IMR-90 (cell line): ENCODE data around the gene ARHGAP24. TPM values are rescaled to one million over a fixed set of nuclear protein-coding genes. Genes with fewer than 3 reads are reported as not detected.

Source experiments
- ATAC-seq: fragments of 200-7000 bp; cut with Tn5 transposase; 2 replicates; pipeline ENCODE4 v1.9.1; 2020; ENCODE audit warnings: low read depth, mild to moderate bottlenecking, moderate library complexity
- BruUV-seq: library from RNA; stranded (reverse); fragments of 400-500 nt; replicated peaks from 2 replicates; lab custom pipeline; 2021; lab: Mats Ljungman, UMichigan
- CTCF ChIA-PET: fragments of 300-600 bp; formaldehyde crosslinking; extraction: SDS; loops from one replicate; lab custom pipeline; 2021; ENCODE audit warnings: antibody characterized with exemption; lab: Yijun Ruan, JAX
- POLR2A ChIA-PET: fragments of 300-600 bp; sonication (Branson Sonifier 250); formaldehyde crosslinking; loops from one replicate; lab custom pipeline; 2022; ENCODE audit warnings: antibody characterized with exemption; ENCODE audit not compliant: unreplicated experiment; lab: Charles Lee
- DNase-seq: peaks from one replicate; pipeline ENCODE4 v3.0.0; 2013
- H2AFZ ChIP-seq: replicated peaks from 2 replicates; pipeline ENCODE3; 2013; ENCODE audit warnings: low read length, mild to moderate bottlenecking; ENCODE audit not compliant: poor library complexity
- H2AK5ac ChIP-seq: 2 replicates; pipeline ENCODE4 v1.6.1; 2013; ENCODE audit warnings: low read depth, low read length, inconsistent platforms
- H2AK9ac ChIP-seq: replicated peaks from 2 replicates; pipeline ENCODE3; 2013; ENCODE audit warnings: mild to moderate bottlenecking, low read depth, low read length, moderate library complexity; ENCODE audit not compliant: poor library complexity
- H2BK120ac ChIP-seq: 2 replicates; pipeline ENCODE4 v1.6.1; 2013; ENCODE audit warnings: low read depth, low read length, inconsistent platforms
- H2BK15ac ChIP-seq: 3 replicates; pipeline ENCODE4 v1.6.1; 2013; ENCODE audit warnings: low read depth, low read length, inconsistent platforms
- H2BK20ac ChIP-seq: 2 replicates; pipeline ENCODE4 v1.6.1; 2013; ENCODE audit warnings: low read depth, mild to moderate bottlenecking, inconsistent platforms, low read length, moderate library complexity
- H2BK5ac ChIP-seq: 2 replicates; pipeline ENCODE4 v1.6.1; 2013; ENCODE audit warnings: mild to moderate bottlenecking, low read depth, low read length, inconsistent platforms; ENCODE audit not compliant: poor library complexity, severe bottlenecking
- H3K14ac ChIP-seq: replicated peaks from 2 replicates; pipeline ENCODE4 v1.6.1; 2013; ENCODE audit warnings: low read depth, low read length, inconsistent platforms
- H3K18ac ChIP-seq: 2 replicates; pipeline ENCODE4 v1.6.1; 2013; ENCODE audit warnings: low read depth, low read length, control low read depth
- H3K23ac ChIP-seq: 2 replicates; pipeline ENCODE4 v1.6.1; 2013; ENCODE audit warnings: low read depth, low read length, inconsistent platforms
- H3K27ac ChIP-seq: 2 replicates; pipeline ENCODE4 v1.5.1; 2013; ENCODE audit warnings: mild to moderate bottlenecking, control low read depth, low read length; ENCODE audit not compliant: insufficient read depth
- H3K27me3 ChIP-seq: 2 replicates; pipeline ENCODE4 v1.6.1; 2013; ENCODE audit warnings: low read length; ENCODE audit not compliant: control insufficient read depth, insufficient read depth
- H3K36me3 ChIP-seq: 2 replicates; pipeline ENCODE4 v1.6.1; 2013; ENCODE audit warnings: low read length, mixed read lengths; ENCODE audit not compliant: control insufficient read depth, insufficient read depth
- H3K4ac ChIP-seq: 2 replicates; pipeline ENCODE4 v1.6.1; 2013; ENCODE audit warnings: low read depth, low read length, inconsistent platforms
- H3K4me1 ChIP-seq: 2 replicates; pipeline ENCODE4 v1.6.1; 2013; ENCODE audit warnings: low read length, mixed read lengths; ENCODE audit not compliant: control insufficient read depth, insufficient read depth
- H3K4me2 ChIP-seq: 2 replicates; pipeline ENCODE4 v1.6.1; 2013; ENCODE audit warnings: low read depth, mild to moderate bottlenecking, control low read depth, low read length, moderate library complexity
- H3K4me3 ChIP-seq: 2 replicates; pipeline ENCODE4 v1.5.1; 2013; ENCODE audit warnings: low read depth, mild to moderate bottlenecking, control low read depth, low read length, moderate library complexity; ENCODE audit not compliant: insufficient read depth
- H3K56ac ChIP-seq: 2 replicates; pipeline ENCODE4 v1.6.1; 2013; ENCODE audit warnings: low read length, inconsistent platforms; ENCODE audit not compliant: insufficient read depth; ENCODE audit errors: extremely low read depth
- H3K79me1 ChIP-seq, 2 experiments: 2 replicates each; pipeline ENCODE4 v1.6.1; 2013; ENCODE audit warnings: low read length in 2 of 2, inconsistent platforms in 1 of 2, low read depth in 1 of 2
- H3K9ac ChIP-seq: 2 replicates; pipeline ENCODE4 v1.6.1; 2013; ENCODE audit warnings: low read depth, low read length, control low read depth
- H3K9me1 ChIP-seq: 2 replicates; pipeline ENCODE4 v1.6.1; 2013; ENCODE audit warnings: low read length, inconsistent platforms; ENCODE audit not compliant: insufficient read depth
- H3K9me3 ChIP-seq: 2 replicates; pipeline ENCODE4 v1.6.1; 2013; ENCODE audit warnings: low read length; ENCODE audit not compliant: control insufficient read depth, insufficient read depth
- H4K20me1 ChIP-seq: 2 replicates; pipeline ENCODE4 v1.6.1; 2013; ENCODE audit warnings: low read length, inconsistent platforms; ENCODE audit not compliant: insufficient read depth
- H4K5ac ChIP-seq: 2 replicates; pipeline ENCODE4 v1.6.1; 2013; ENCODE audit warnings: mild to moderate bottlenecking, low read depth, low read length, control low read depth
- H4K8ac ChIP-seq, 2 experiments: 2 replicates each; pipeline ENCODE4 v1.6.1; 2013; ENCODE audit warnings: low read depth in 2 of 2, low read length in 2 of 2, control low read depth in 1 of 2, inconsistent platforms in 1 of 2
- H4K91ac ChIP-seq: 2 replicates; pipeline ENCODE4 v1.6.1; 2013; ENCODE audit warnings: low read depth, low read length, inconsistent platforms; ENCODE audit not compliant: insufficient read depth
- BHLHE40 ChIP-seq: fragments of 150-350 bp; IDR thresholded peaks from 2 replicates; pipeline ENCODE4 v1.6.1; 2016; ENCODE audit warnings: mild to moderate bottlenecking, low read depth, low read length
- CHD1 ChIP-seq: IDR thresholded peaks from 2 replicates; pipeline ENCODE4 v1.6.1; 2012; ENCODE audit warnings: low read depth, low read length, improper control_type of control experiment
- FOS ChIP-seq: fragments of 150-350 bp; IDR thresholded peaks from 2 replicates; pipeline ENCODE4 v1.6.1; 2016; ENCODE audit warnings: low read depth, low read length
- MAFK ChIP-seq: IDR thresholded peaks from 2 replicates; pipeline ENCODE4 v1.6.1; 2012; ENCODE audit warnings: low read depth, low read length, improper control_type of control experiment
- MAZ ChIP-seq: IDR thresholded peaks from 2 replicates; pipeline ENCODE4 v1.6.1; 2012; ENCODE audit warnings: low read depth, mild to moderate bottlenecking, low read length, improper control_type of control experiment, moderate library complexity, borderline replicate concordance
- MXI1 ChIP-seq: IDR thresholded peaks from 2 replicates; pipeline ENCODE4 v1.6.1; 2012; ENCODE audit warnings: low read depth, mild to moderate bottlenecking, low read length, moderate library complexity, borderline replicate concordance
- NFE2L2 ChIP-seq: fragments of 150-350 bp; IDR thresholded peaks from 2 replicates; pipeline ENCODE4 v1.6.1; 2016; ENCODE audit warnings: low read depth, mild to moderate bottlenecking, low read length
- POLR2A ChIP-seq: IDR thresholded peaks from 2 replicates; pipeline ENCODE4 v1.6.1; 2012; ENCODE audit warnings: mild to moderate bottlenecking, low read depth, low read length
- RAD21 ChIP-seq: IDR thresholded peaks from 2 replicates; pipeline ENCODE4 v1.6.1; 2012; ENCODE audit warnings: low read length, improper control_type of control experiment
- RCOR1 ChIP-seq: IDR thresholded peaks from 2 replicates; pipeline ENCODE4 v1.6.1; 2012; ENCODE audit warnings: mild to moderate bottlenecking, low read length, improper control_type of control experiment; ENCODE audit not compliant: insufficient replicate concordance
- RFX5 ChIP-seq: IDR thresholded peaks from 2 replicates; pipeline ENCODE4 v1.8.0; 2012; ENCODE audit warnings: low read depth, mild to moderate bottlenecking, low read length, moderate library complexity
- SMC3 ChIP-seq: fragments of 150-350 bp; IDR thresholded peaks from 2 replicates; pipeline ENCODE4 v1.6.1; 2016; ENCODE audit warnings: low read depth, mild to moderate bottlenecking, antibody characterized with exemption, low read length, moderate library complexity
- whole genome bisulfite sequencing, 2 experiments: methylation state at CpG; one replicate each; pipeline versions ENCODE4 v1.1.5 to v1.1.7; 2013; ENCODE audit warnings: missing lambda C conversion rate in 2 of 2; ENCODE audit not compliant: insufficient read length in 1 of 2; ENCODE audit errors: extremely low coverage in 2 of 2; 5-methylcytosine and 5-hydroxymethylcytosine counted together
- dilution Hi-C: fragments of 300-500 bp; cut with HindIII; formaldehyde crosslinking; loops from one replicate; pipeline ENCODE4 v1.14.3; 2018; ENCODE audit warnings: low sequenced_read_pairs; ENCODE audit not compliant: unreplicated experiment
- in situ Hi-C: fragments of 300-500 bp; cut with MboI; formaldehyde crosslinking; loops from 3 replicates; pipeline ENCODE4 v1.14.3; 2019; ENCODE audit warnings: low sequenced_read_pairs, inconsistent platforms, mixed read lengths
- intact Hi-C: fragments of 100-400 bp; cut with micrococcal nuclease; formaldehyde crosslinking; loops from 2 replicates; pipeline ENCODE4 v1.10.0; 2022
- polyA plus RNA-seq, 3 experiments: library from polyadenylated mRNA; depleted of rRNA; stranded (reverse); fragments of >200 nt; gene quantifications; 2 replicates each; pipeline ENCODE4 v1.2.3, GENCODE V29; 2012; ENCODE audit warnings: low replicate concordance in 1 of 3
- total RNA-seq: library from RNA; depleted of rRNA; stranded (reverse); fragments of >200 nt; gene quantifications from 2 replicates; pipeline ENCODE4 v1.2.3, GENCODE V29; 2012
- TF ChIP-seq, protein P1 (sequence below): fragments of 150-350 bp; IDR thresholded peaks from 2 replicates; pipeline ENCODE4 v1.6.1; 2017; ENCODE audit warnings: mild to moderate bottlenecking, antibody characterized with exemption, low read length, low read depth
- TF ChIP-seq, protein P2 (sequence below): conservative IDR thresholded peaks from 2 replicates; pipeline ENCODE4 v1.5.1; 2012; ENCODE audit warnings: mild to moderate bottlenecking, low read depth, low read length, improper control_type of control experiment

The ARHGAP24 gene
- total and polyA plus RNA-seq, 2 of the 4 experiments (the other 2 are of a cell fraction), result 11.9 to 24.0 TPM

DNA sequence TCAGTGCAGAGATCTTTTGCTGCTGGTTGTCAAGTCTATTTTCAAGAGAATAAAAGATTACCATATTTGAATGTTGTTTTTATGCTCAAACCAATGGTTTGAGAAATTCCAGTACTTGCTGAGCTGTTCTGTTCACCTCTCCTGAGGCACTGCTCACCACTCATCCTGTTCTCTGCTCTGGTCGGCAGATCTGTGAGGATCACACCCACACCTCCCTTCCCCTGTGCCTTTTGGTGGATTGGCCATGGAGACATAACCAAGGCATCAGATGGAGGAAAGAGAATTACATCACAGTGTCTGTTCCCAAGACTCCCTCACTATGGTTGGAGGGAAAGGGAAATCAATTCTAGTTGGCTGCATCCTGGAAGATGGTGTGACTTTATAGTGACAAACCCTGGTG lies 391.6 kb downstream of the ARHGAP24 start (continued):
- TF ChIP-seq MAZ, result no peak
- TF ChIP-seq RFX5, result no peak
- TF ChIP-seq, protein P1, sequence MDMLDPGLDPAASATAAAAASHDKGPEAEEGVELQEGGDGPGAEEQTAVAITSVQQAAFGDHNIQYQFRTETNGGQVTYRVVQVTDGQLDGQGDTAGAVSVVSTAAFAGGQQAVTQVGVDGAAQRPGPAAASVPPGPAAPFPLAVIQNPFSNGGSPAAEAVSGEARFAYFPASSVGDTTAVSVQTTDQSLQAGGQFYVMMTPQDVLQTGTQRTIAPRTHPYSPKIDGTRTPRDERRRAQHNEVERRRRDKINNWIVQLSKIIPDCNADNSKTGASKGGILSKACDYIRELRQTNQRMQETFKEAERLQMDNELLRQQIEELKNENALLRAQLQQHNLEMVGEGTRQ, result no peak

DNA sequence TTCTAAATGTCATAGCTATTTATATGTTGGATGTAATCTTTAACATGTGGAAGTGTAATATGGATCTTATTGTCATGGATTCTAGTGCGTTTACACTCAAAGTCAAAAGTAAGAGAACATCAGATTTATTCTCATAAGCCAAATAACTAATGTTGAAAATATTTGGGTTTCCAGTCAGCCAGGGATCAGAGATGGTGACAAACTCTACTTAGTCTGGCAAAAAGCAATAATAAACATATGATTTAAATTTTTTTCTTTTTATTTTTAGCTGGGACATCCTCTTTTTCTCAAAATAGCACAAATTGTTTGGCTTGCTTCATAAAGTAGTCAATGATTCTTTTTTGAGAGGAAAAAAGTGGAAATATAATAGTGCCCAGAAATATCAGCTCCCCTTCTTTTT lies 392.3 kb downstream of the ARHGAP24 start:
- H4K5ac ChIP-seq, result no peak overlapping the region
- H3K56ac ChIP-seq, result no peak overlapping the region
- no peak for ATAC-seq
- CTCF ChIA-PET, result no interaction called here
- H2BK20ac ChIP-seq, result no peak overlapping the region
- peaks cover 5% of the 10 kb centered on the region; the same call in 1 of the 2 replicates for H3K4me1 ChIP-seq
- no peaks in the 10 kb centered on the region for H3K36me3 ChIP-seq
- no peak overlapping the region for H3K9ac ChIP-seq
- H4K91ac ChIP-seq, result no peak overlapping the region
- peaks cover 4% of the 10 kb centered on the region for H3K9me1 ChIP-seq
- intact Hi-C loops (no loop called here), dilution Hi-C loops (no loop called here), in situ Hi-C loops (no loop called here)
- POLR2A ChIA-PET, result interaction anchor here (0.5 to 0.6 kb wide), 2 partner anchors 44 to 1368 kb away, joined by 3 read pairs; partner anchors contain the start of gene NKX6-1
- H3K14ac ChIP-seq, result no peak overlapping the region
- no peak overlapping the region for H4K8ac ChIP-seq
- no CpG with 5 or more reads among the region's 1 CpG for WGBS, 2 experiments
- no peak overlapping the region for H2AFZ ChIP-seq
- H2BK5ac ChIP-seq, result no peak overlapping the region
- H2AK5ac ChIP-seq, result no peak overlapping the region
- no peak overlapping the region for H3K4ac ChIP-seq
- H3K23ac ChIP-seq, result no peak overlapping the region
- no peak overlapping the region for H2BK120ac ChIP-seq
- H3K27ac ChIP-seq, result no peak overlapping the region
- no peak overlapping the region for H3K4me3 ChIP-seq
- H2BK15ac ChIP-seq, result no peak overlapping the region
- no peaks in the 10 kb centered on the region for H3K9me3 ChIP-seq
- H2AK9ac ChIP-seq, result no peak overlapping the region
- peaks cover 19 to 49% of the 10 kb centered on the region in 2 experiments; a peak in 3 of 4 replicates for H3K79me1 ChIP-seq
- no peak overlapping the region for H3K4me2 ChIP-seq
- peaks cover 3% of the 10 kb centered on the region; the same call in 1 of the 2 replicates for H4K20me1 ChIP-seq
- BruUV-seq, result no TSS peak
- H3K18ac ChIP-seq, result no peak overlapping the region
- H3K27me3 ChIP-seq, result no peaks in the 10 kb centered on the region
- DNase-seq, result no peak
- TF ChIP-seq CHD1 (no peak), RAD21 (no peak), RCOR1 (no peak), FOS (no peak), SMC3 (no peak), RFX5 (no peak), POLR2A (no peak), BHLHE40 (no peak), MAFK (no peak), NFE2L2 (no peak), MXI1 (no peak), MAZ (no peak)
- TF ChIP-seq, protein P2, sequence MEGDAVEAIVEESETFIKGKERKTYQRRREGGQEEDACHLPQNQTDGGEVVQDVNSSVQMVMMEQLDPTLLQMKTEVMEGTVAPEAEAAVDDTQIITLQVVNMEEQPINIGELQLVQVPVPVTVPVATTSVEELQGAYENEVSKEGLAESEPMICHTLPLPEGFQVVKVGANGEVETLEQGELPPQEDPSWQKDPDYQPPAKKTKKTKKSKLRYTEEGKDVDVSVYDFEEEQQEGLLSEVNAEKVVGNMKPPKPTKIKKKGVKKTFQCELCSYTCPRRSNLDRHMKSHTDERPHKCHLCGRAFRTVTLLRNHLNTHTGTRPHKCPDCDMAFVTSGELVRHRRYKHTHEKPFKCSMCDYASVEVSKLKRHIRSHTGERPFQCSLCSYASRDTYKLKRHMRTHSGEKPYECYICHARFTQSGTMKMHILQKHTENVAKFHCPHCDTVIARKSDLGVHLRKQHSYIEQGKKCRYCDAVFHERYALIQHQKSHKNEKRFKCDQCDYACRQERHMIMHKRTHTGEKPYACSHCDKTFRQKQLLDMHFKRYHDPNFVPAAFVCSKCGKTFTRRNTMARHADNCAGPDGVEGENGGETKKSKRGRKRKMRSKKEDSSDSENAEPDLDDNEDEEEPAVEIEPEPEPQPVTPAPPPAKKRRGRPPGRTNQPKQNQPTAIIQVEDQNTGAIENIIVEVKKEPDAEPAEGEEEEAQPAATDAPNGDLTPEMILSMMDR, result no peak
